Peyer's patch (tissue), 4 donors: Measurements from ENCODE around the gene FLRT1.

Source experiments
- POLR2A ChIP-seq, 2 donors: fragments of 450-650 bp; IDR thresholded peaks; one replicate each; pipeline ENCODE4 v1.5.1; 2017; ENCODE audit warnings: antibody characterized with exemption in 2 of 2, mild to moderate bottlenecking in 2 of 2, moderate library complexity in 2 of 2
- TF ChIP-seq, protein P1 (sequence below), 6 experiments: fragments of 450-650 bp in 4 of 6; fragments of 200-600 bp in 2 of 6; sonication (generic) in 1 of 6; IDR thresholded peaks; one replicate each; pipeline ENCODE4 v1.5.1; 2017 to 2019; ENCODE audit warnings: antibody characterized with exemption in 6 of 6, mild to moderate bottlenecking in 3 of 6, moderate library complexity in 1 of 6

DNA sequence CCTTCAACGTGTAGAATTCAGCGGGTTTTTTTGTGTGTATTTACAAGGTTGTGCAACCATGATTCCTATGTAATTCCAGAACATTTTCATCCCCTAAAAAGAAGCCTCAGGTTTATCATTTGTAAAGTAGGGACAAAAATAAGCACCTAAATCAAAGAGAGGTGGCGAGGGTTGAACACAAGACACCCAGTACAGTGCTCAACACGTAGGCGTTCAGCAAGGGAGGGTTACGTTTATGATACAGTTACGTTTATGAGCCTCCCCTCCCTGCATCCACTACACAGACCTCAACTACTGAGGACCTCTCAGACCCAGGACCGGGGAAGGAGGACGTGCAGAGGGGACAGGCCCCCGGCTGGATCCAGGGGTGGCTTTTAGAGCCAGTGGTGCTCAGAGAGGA lies 44.7 kb downstream of the FLRT1 start:
- TF ChIP-seq, protein P1, sequence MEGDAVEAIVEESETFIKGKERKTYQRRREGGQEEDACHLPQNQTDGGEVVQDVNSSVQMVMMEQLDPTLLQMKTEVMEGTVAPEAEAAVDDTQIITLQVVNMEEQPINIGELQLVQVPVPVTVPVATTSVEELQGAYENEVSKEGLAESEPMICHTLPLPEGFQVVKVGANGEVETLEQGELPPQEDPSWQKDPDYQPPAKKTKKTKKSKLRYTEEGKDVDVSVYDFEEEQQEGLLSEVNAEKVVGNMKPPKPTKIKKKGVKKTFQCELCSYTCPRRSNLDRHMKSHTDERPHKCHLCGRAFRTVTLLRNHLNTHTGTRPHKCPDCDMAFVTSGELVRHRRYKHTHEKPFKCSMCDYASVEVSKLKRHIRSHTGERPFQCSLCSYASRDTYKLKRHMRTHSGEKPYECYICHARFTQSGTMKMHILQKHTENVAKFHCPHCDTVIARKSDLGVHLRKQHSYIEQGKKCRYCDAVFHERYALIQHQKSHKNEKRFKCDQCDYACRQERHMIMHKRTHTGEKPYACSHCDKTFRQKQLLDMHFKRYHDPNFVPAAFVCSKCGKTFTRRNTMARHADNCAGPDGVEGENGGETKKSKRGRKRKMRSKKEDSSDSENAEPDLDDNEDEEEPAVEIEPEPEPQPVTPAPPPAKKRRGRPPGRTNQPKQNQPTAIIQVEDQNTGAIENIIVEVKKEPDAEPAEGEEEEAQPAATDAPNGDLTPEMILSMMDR (IDR thresholded peaks at IDR 0.05), result no peak
- TF ChIP-seq POLR2A (IDR thresholded peaks at IDR 0.05), result no peak
